Mesothelial cell of epicardium (in vitro differentiated cells): Measurements from ENCODE around the gene DHRS7B. TPM values are rescaled to one million over a fixed set of nuclear protein-coding genes. Genes with fewer than 3 reads are reported as not detected.

Experiments used
- DNase-seq, 2 experiments: peaks; one replicate each; pipeline ENCODE4 v3.0.0; 2021; ENCODE audit warnings: low spot score in 2 of 2; ENCODE audit not compliant: unreplicated experiment in 2 of 2
- H3K27ac Mint-ChIP-seq: 2 replicates; pipeline ENCODE4 v1.8.0; 2021; ENCODE audit warnings: mixed read lengths
- H3K27me3 Mint-ChIP-seq: 2 replicates; pipeline ENCODE4 v1.8.0; 2021; ENCODE audit warnings: low read depth, mixed read lengths
- H3K36me3 Mint-ChIP-seq: 2 replicates; pipeline ENCODE4 v1.8.0; 2021; ENCODE audit warnings: mixed read lengths
- H3K4me1 Mint-ChIP-seq: 2 replicates; pipeline ENCODE4 v1.8.0; 2021; ENCODE audit warnings: mixed read lengths
- H3K4me3 Mint-ChIP-seq: 2 replicates; pipeline ENCODE4 v1.8.0; 2021; ENCODE audit warnings: mild to moderate bottlenecking, moderate library complexity, mixed read lengths
- H3K9me3 Mint-ChIP-seq: 2 replicates; pipeline ENCODE4 v1.8.0; 2021; ENCODE audit warnings: mixed read lengths
- CTCF ChIP-seq: fragments of 200-600 bp; sonication (generic); IDR thresholded peaks from one replicate; pipeline ENCODE4 v1.5.0; 2021; ENCODE audit warnings: antibody characterized with exemption; ENCODE audit not compliant: unreplicated experiment
- total RNA-seq: library from RNA; stranded (reverse); gene quantifications from 3 replicates; pipeline ENCODE4 v1.2.1, GENCODE V29; 2021

DHRS7B gene
- total RNA-seq, 1 donor from 2014 or later, result 19.8 TPM

DNA sequence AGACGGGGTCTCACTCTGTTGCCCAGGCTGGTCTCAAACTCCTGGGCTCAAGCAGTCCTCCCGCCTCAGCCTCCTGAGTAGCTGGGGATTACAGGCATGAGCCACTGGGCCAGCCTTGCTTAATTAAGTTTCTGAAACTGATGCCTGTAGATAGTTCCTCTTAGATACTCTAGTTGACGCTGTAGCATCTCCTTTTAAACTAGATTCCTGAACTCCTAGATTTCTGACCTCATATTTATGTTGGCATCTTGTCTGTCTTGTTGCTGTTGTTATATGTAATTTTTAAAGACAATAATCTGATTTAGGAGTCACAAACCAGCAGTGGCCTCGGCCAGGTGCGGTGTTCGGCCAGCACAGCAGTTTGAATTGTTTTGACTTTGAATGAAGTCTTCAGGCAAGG, 37.5 kb downstream of the DHRS7B start:
- no peak for TF ChIP-seq CTCF
- Mint-ChIP-seq H3K4me3 (no peak overlapping the region), H3K36me3 (no peaks in the 10 kb centered on the region), H3K27me3 (no peaks in the 10 kb centered on the region), H3K9me3 (no peaks in the 10 kb centered on the region), H3K4me1 (peaks cover 18% of the 10 kb centered on the region), H3K27ac (no peak overlapping the region)
- no peak for DNase-seq

DNA sequence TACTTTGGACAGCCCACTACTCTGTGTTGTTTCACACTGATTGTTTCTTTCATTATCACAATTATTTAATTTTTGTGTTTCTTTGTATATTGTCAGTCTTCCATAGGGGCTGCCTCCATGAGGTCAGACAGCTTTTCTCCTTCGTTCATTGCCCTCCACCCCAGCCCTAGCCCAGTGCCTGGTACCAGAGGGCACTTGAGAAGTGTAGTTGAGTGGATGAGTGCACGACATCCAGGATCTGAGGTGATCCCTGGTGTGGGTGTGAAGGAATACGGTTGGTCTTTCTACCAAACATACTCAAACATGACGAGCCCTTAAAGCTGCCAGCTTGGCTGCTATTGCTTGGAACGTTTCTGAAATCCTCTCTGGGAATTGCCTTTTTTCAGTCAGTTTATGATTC, 37.9 kb downstream of the DHRS7B start:
- peaks cover 18% of the 10 kb centered on the region for H3K4me1 Mint-ChIP-seq
- H3K36me3 Mint-ChIP-seq, result no peaks in the 10 kb centered on the region
- H3K9me3 Mint-ChIP-seq, result no peaks in the 10 kb centered on the region
- no peak for TF ChIP-seq CTCF
- DNase-seq, result peak in 1 of 2 experiments; percentile 24
- no peak overlapping the region for H3K4me3 Mint-ChIP-seq
- H3K27ac Mint-ChIP-seq, result no peak overlapping the region
- H3K27me3 Mint-ChIP-seq, result no peaks in the 10 kb centered on the region

DNA sequence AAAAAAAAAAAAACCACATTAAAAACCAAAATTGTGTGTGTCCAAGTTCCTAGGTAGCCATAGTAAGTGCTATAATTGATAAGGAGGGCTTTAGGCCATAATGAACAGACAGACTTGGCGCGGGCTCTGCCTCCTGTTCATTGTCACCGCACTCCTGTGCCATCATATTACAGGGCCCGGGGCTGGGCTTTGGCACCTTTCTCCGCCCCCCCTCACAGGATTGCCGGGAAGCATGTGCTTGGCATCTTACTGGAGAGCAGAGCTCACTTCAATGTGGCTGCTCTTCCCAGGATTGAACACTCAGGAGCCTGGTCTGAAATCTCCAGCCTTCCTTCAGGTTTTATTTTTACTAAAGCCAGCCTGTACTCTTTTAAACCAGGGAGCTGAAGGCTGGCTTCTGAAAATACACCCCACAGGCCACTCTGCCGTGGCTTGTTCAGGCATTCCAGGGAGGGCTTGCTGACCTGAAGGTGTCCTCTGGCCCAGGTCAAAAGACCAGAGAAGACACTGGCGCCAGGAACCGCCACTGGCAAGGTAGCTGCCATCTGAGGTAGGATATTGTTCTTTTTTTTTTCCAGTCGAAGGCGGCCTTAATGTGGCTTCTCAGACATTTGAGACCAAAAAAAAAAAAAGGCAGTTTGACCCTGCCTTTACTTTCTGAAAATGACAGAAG, 39.3 kb downstream of the DHRS7B start:
- Mint-ChIP-seq H3K4me1 (peaks cover 15% of the 10 kb centered on the region), H3K4me3 (no peak overlapping the region), H3K27me3 (no peaks in the 10 kb centered on the region), H3K9me3 (no peaks in the 10 kb centered on the region), H3K36me3 (no peaks in the 10 kb centered on the region), H3K27ac (no peak overlapping the region)
- TF ChIP-seq CTCF, result no peak
- peak in 1 of 2 experiments; percentile 28 for DNase-seq

GRCh38 chr17:21166595-21167210, 39.9 kb downstream of the DHRS7B start:
- TF ChIP-seq CTCF, result no peak
- Mint-ChIP-seq H3K4me3 (no peak overlapping the region), H3K27ac (peak overlapping the region; percentile 21), H3K36me3 (peaks cover 1% of the 10 kb centered on the region), H3K27me3 (no peaks in the 10 kb centered on the region), H3K9me3 (no peaks in the 10 kb centered on the region), H3K4me1 (peaks cover 10% of the 10 kb centered on the region)
- DNase-seq, result peak in 1 of 2 experiments; percentile 6

GRCh38 chr17:21167303-21167702, 40.5 kb downstream of the DHRS7B start:
- no peaks in the 10 kb centered on the region for H3K9me3 Mint-ChIP-seq
- no peaks in the 10 kb centered on the region for H3K27me3 Mint-ChIP-seq
- H3K4me3 Mint-ChIP-seq, result no peak overlapping the region
- H3K4me1 Mint-ChIP-seq, result peaks cover 4% of the 10 kb centered on the region
- TF ChIP-seq CTCF, result no peak
- peaks cover 5% of the 10 kb centered on the region for H3K36me3 Mint-ChIP-seq
- no peak overlapping the region for H3K27ac Mint-ChIP-seq
- DNase-seq, result peak in 1 of 2 experiments; percentile 16
